Lower leg skin (tissue), 4 donors: ENCODE measurements around the gene PLK3. TPM values are rescaled to one million over a fixed set of nuclear protein-coding genes. Genes with fewer than 3 reads are reported as not detected.
"Not testable (repeated sequence)": the region's sequence is repeated elsewhere in the genome, so short reads cannot be mapped to it uniquely, and the experiment has no call there.

ENCODE experiments used
- DNase-seq, 2 donors: peaks; one replicate each; pipeline ENCODE4 v3.0.0-alpha.2; 2019; ENCODE audit warnings: low spot score in 2 of 2
- H3K4me3 ChIP-seq: fragments of 200-600 bp; sonication (generic); 2 replicates; pipeline ENCODE4 v1.5.1; 2017; ENCODE audit warnings: mild to moderate bottlenecking, low read depth; ENCODE audit not compliant: poor library complexity, severe bottlenecking
- POLR2A ChIP-seq, 2 donors: fragments of 450-650 bp; IDR thresholded peaks; one replicate each; pipeline ENCODE4 v1.6.1; 2016 to 2017; ENCODE audit warnings: antibody characterized with exemption in 2 of 2, mild to moderate bottlenecking in 1 of 2, moderate library complexity in 1 of 2
- WGBS, 2 donors: methylation state at CpG; one replicate each; pipeline ENCODE4 v1.1.5; 2018; 5-methylcytosine and 5-hydroxymethylcytosine counted together
- intact Hi-C: fragments of 100-400 bp; cut with DNase I; formaldehyde crosslinking; loops from one replicate; pipeline ENCODE4 v1.15.0; 2023; ENCODE audit warnings: low total_unique reads
- total RNA-seq, 4 donors: library from RNA; depleted of rRNA; stranded (reverse); fragments of >200 nt; gene quantifications; one replicate each; pipeline ENCODE4 v1.1.0, GENCODE V29; 2016
- TF ChIP-seq, protein P1 (sequence below), 3 donors: fragments of 450-650 bp; IDR thresholded peaks; one replicate each; pipeline ENCODE4 v1.5.1; 2016; ENCODE audit warnings: antibody characterized with exemption in 3 of 3, mild to moderate bottlenecking in 3 of 3, moderate library complexity in 2 of 3

PLK3 gene
- total RNA-seq, 4 donors from 2014 or later = 39.7 to 80.9 (median 44.9) TPM

GRCh38 chr1:44807364-44808062, 7.3 kb downstream of the PLK3 start:
- 0 to 2% methylated on average over 13 to 14 of the region's 16 CpGs for WGBS, 2 donors
- TF ChIP-seq, protein P1, sequence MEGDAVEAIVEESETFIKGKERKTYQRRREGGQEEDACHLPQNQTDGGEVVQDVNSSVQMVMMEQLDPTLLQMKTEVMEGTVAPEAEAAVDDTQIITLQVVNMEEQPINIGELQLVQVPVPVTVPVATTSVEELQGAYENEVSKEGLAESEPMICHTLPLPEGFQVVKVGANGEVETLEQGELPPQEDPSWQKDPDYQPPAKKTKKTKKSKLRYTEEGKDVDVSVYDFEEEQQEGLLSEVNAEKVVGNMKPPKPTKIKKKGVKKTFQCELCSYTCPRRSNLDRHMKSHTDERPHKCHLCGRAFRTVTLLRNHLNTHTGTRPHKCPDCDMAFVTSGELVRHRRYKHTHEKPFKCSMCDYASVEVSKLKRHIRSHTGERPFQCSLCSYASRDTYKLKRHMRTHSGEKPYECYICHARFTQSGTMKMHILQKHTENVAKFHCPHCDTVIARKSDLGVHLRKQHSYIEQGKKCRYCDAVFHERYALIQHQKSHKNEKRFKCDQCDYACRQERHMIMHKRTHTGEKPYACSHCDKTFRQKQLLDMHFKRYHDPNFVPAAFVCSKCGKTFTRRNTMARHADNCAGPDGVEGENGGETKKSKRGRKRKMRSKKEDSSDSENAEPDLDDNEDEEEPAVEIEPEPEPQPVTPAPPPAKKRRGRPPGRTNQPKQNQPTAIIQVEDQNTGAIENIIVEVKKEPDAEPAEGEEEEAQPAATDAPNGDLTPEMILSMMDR (IDR thresholded peaks at IDR 0.05) = no peak
- no peak for TF ChIP-seq POLR2A (IDR thresholded peaks at IDR 0.05)
- no peak overlapping the region for H3K4me3 ChIP-seq
- peak; percentile 98 to 100 for DNase-seq
- intact Hi-C loops = no loop called here

- TF ChIP-seq POLR2A (IDR thresholded peaks at IDR 0.05) = no peak
- H3K4me3 ChIP-seq = no peak within 1 kb of the TSS
- intact Hi-C loops = no loop called here
- 12 to 22% methylated on average over 14 to 23 of the region's 23 CpGs for WGBS, 2 donors
- DNase-seq = peak; percentile 77 to 97
Measured at GRCh38 chr1:44808063-44808937, 8.1 kb downstream of the PLK3 start, which contains the start of gene BTBD19. BTBD19 (plus strand) TSS chr1:44808523; CDS start chr1:44808821, 298 bp downstream.

DNA sequence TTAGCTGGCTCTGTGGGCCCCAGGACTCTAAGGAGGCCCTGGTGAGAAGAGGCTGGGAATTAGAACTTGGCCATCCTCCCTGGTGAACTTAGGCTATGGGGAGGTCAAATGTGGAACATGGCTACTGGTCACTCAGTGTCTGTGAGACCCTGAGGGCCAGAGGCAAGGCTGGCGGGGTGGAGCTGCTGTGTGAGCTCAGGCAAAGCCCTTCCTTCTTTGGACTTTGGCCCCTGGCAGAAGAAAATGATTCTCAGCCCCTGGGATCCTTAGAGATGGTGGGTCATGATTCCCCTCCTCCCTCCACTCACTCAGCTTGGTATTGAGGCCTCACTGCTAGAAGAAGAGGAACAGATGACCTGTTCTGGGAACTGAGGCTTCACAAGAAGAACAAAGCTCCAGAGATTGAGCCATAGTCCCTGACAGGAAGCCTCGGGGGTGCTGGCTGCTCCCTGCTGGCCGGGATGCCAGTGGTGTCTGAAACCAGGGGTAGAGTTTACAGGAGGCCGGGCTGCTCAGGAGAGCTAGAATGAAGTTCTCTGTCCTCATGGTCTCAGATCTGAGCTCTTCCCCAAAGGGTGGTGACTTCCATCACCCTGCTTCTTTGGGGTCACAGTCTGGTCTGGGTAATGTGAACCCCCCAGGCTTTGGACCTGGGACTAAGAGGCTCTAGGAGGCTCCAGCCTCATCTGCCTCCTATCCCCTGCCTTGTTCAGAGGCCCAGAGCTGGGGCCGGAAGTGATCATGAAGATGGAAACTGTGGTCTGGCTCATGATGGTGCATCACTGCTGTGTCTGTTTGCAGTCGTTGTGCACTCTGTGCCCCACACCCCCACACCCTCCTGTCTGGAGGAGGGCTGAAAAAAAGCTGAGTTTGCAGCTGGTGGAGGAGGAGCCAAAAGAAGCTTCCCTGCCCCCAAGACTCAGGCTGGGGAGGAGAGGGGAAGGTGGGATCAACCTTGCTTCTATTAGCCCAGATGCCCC, 9.1 kb downstream of the PLK3 start:
- 25 to 27% methylated on average over 6 of the region's 6 CpGs for WGBS, 2 donors
- intact Hi-C loops = no loop called here
- DNase-seq = peak; percentile 62 to 91
- TF ChIP-seq, protein P1 (IDR thresholded peaks at IDR 0.05) = no peak
- no peak for TF ChIP-seq POLR2A (IDR thresholded peaks at IDR 0.05)
- H3K4me3 ChIP-seq = no peak overlapping the region

DNA sequence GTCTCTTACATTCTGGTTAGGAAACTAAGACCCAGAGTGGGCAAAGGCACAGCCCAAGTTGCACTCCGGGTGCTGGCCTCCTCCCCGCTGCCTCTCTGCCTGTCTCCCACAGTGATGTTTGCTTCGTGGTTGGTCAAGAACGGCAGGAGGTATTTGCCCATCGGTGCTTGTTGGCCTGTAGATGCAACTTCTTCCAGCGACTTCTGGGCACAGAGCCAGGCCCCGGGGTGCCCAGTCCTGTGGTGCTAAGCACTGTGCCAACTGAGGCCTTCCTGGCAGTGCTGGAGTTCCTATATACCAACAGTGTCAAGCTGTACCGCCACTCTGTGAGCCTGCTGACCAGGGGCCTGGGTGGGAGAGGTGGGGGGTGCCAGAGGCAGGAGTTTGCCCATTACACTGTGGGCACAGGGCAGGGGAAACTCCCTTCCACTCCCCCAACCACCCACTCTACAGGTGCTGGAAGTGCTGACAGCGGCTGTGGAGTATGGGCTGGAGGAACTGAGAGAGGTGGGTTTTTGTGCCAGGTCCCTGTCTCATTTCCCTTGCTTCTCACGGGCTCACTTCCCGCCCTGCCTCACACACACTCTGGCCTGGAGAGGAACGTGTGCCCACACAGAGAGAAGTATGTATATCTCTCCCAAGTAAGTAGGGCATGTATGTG, 10.1 kb downstream of the PLK3 start:
- intact Hi-C loops = no loop called here
- DNase-seq = peak; percentile 71 to 95
- TF ChIP-seq, protein P1 (IDR thresholded peaks at IDR 0.05) = no peak
- TF ChIP-seq POLR2A (IDR thresholded peaks at IDR 0.05) = no peak
- 20 to 34% methylated on average over 5 to 12 of the region's 12 CpGs for WGBS, 2 donors
- no peak overlapping the region for H3K4me3 ChIP-seq

DNA sequence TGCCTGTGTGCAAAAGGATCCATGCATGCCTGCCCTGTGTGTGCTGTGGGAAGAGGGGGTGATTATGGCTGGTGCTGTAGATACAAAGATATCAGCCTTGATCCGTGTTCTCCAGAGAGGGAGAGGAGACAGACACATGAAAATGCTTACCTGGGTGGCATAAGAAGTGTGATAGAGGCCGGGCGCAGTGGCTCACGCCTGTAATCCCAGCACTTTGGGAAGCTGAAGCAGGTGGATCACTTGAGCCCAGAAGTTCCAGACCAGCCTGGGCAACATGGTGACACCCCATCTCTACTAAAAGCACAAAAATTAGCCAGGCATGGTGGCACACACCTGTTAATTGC, 10.6 kb downstream of the PLK3 start:
- intact Hi-C loops, H3K4me3 ChIP-seq: not testable (repeated sequence)
- 80 to 81% methylated on average over 4 of the region's 4 CpGs for WGBS, 2 donors
- DNase-seq = peak in 1 of 2 donors; percentile 76

- peak in 1 of 2 donors; percentile 73 for DNase-seq
- no peak overlapping the region for H3K4me3 ChIP-seq
- WGBS, 2 donors = 68 to 74% methylated on average over 8 of the region's 8 CpGs
- intact Hi-C loops = no loop called here
- TF ChIP-seq, protein P1 (IDR thresholded peaks at IDR 0.05) = no peak
- no peak for TF ChIP-seq POLR2A (IDR thresholded peaks at IDR 0.05)
Measured at GRCh38 chr1:44811234-44811633, 11.1 kb downstream of the PLK3 start.
